Mammary epithelial cell (primary cell): ENCODE measurements around the gene GLB1L2.

Source experiments
- EZH2 ChIP-seq: IDR thresholded peaks from 2 replicates; pipeline ENCODE4 v1.6.1; 2012; ENCODE audit warnings: low read length, inconsistent platforms, borderline replicate concordance
- TF ChIP-seq, protein P1 (sequence below), 2 donors: IDR thresholded peaks in 1 of 2; conservative IDR thresholded peaks in 1 of 2; 2 replicates each; pipeline ENCODE4 v1.5.1; 2011 to 2012; ENCODE audit warnings: inconsistent platforms in 2 of 2, low read length in 2 of 2, mild to moderate bottlenecking in 2 of 2, control low read depth in 1 of 2, low read depth in 1 of 2; ENCODE audit not compliant: insufficient read depth in 1 of 2; ENCODE audit errors: extremely low read depth in 1 of 2

- TF ChIP-seq, protein P1, sequence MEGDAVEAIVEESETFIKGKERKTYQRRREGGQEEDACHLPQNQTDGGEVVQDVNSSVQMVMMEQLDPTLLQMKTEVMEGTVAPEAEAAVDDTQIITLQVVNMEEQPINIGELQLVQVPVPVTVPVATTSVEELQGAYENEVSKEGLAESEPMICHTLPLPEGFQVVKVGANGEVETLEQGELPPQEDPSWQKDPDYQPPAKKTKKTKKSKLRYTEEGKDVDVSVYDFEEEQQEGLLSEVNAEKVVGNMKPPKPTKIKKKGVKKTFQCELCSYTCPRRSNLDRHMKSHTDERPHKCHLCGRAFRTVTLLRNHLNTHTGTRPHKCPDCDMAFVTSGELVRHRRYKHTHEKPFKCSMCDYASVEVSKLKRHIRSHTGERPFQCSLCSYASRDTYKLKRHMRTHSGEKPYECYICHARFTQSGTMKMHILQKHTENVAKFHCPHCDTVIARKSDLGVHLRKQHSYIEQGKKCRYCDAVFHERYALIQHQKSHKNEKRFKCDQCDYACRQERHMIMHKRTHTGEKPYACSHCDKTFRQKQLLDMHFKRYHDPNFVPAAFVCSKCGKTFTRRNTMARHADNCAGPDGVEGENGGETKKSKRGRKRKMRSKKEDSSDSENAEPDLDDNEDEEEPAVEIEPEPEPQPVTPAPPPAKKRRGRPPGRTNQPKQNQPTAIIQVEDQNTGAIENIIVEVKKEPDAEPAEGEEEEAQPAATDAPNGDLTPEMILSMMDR (conservative IDR thresholded peaks at IDR 0.05 in 1 of 2, IDR thresholded peaks at IDR 0.05 in 1 of 2; ENCODE audit: extremely low read depth in 1 of 2, insufficient read depth in 1 of 2, low read depth in 1 of 2, low read length in 2 of 2) = no peak
- TF ChIP-seq EZH2 = no peak
Observed at GRCh38 chr11:134339756-134340155, 8.0 kb downstream of the GLB1L2 start.
